Vagina (tissue), 2 donors: ENCODE data around the gene HOMEZ.

ENCODE experiments used
- CTCF ChIP-seq, 3 experiments: fragments of 450-650 bp in 2 of 3; fragments of 200-600 bp in 1 of 3; sonication (generic) in 1 of 3; IDR thresholded peaks; one replicate each; pipeline ENCODE4 v1.5.1; 2017 to 2019; ENCODE audit warnings: antibody characterized with exemption in 3 of 3, mild to moderate bottlenecking in 2 of 3, moderate library complexity in 2 of 3
- POLR2A ChIP-seq, 2 donors: fragments of 450-650 bp; IDR thresholded peaks; one replicate each; pipeline ENCODE4 v1.6.1; 2017; ENCODE audit warnings: antibody characterized with exemption in 2 of 2, mild to moderate bottlenecking in 2 of 2, moderate library complexity in 2 of 2

GRCh38 chr14:23300687-23301223, 14.8 kb upstream of the HOMEZ start:
- no peak for TF ChIP-seq CTCF (IDR thresholded peaks at IDR 0.05)
- TF ChIP-seq POLR2A (IDR thresholded peaks at IDR 0.05): no peak
